DND-41 (cell line): Measurements from ENCODE around the gene WRAP73.

Experiments used
- ATAC-seq: fragments of 200-7000 bp; cut with Tn5 transposase; 3 replicates; pipeline ENCODE4 v1.9.1; 2021; ENCODE audit warnings: low read depth; ENCODE audit not compliant: insufficient read depth
- DNase-seq: peaks from one replicate; pipeline ENCODE4 v3.0.0-alpha.2; 2020
- H2AFZ ChIP-seq: 2 replicates; pipeline ENCODE4 v1.6.0; 2012; ENCODE audit warnings: low read depth, low read length
- H3K27ac ChIP-seq: 2 replicates; pipeline ENCODE4 v1.5.1; 2012; ENCODE audit warnings: low read length, inconsistent platforms
- H3K27me3 ChIP-seq: fragments of 200-600 bp; sonication (generic); 2 replicates; pipeline ENCODE4 v1.6.0; 2012; ENCODE audit warnings: low read length, mild to moderate bottlenecking, inconsistent platforms; ENCODE audit not compliant: insufficient read depth, poor library complexity
- H3K36me3 ChIP-seq: 2 replicates; pipeline ENCODE4 v1.5.1; 2012; ENCODE audit warnings: low read length, inconsistent platforms; ENCODE audit not compliant: insufficient read depth
- H3K4me1 ChIP-seq: 2 replicates; pipeline ENCODE4 v1.5.1; 2012; ENCODE audit warnings: mild to moderate bottlenecking, low read length; ENCODE audit not compliant: insufficient read depth
- H3K4me2 ChIP-seq: 2 replicates; pipeline ENCODE4 v1.6.0; 2012; ENCODE audit warnings: mild to moderate bottlenecking, moderate library complexity, low read length, inconsistent platforms; ENCODE audit not compliant: insufficient read depth
- H3K4me3 ChIP-seq, 2 experiments: fragments of 200-600 bp in 1 of 2; shearing (Covaris generic) in 1 of 2; 2 replicates each; pipeline ENCODE4 v1.5.1; 2012 to 2016; ENCODE audit warnings: inconsistent platforms in 2 of 2, low read length in 2 of 2, mild to moderate bottlenecking in 2 of 2, low read depth in 1 of 2, moderate library complexity in 1 of 2
- H3K79me2 ChIP-seq: 2 replicates; pipeline ENCODE4 v1.6.0; 2012; ENCODE audit warnings: low read length, inconsistent platforms; ENCODE audit not compliant: insufficient read depth
- H3K9ac ChIP-seq: 2 replicates; pipeline ENCODE4 v1.6.0; 2012; ENCODE audit warnings: low read depth, mild to moderate bottlenecking, inconsistent platforms, low read length, moderate library complexity
- H3K9me3 ChIP-seq: 2 replicates; pipeline ENCODE4 v1.5.1; 2012; ENCODE audit warnings: low read length, moderate library complexity, mild to moderate bottlenecking, inconsistent platforms; ENCODE audit not compliant: insufficient read depth, severe bottlenecking
- H4K20me1 ChIP-seq: 2 replicates; pipeline ENCODE4 v1.6.0; 2012; ENCODE audit warnings: low read length; ENCODE audit not compliant: insufficient read depth
- EZH2 ChIP-seq: IDR thresholded peaks from 3 replicates; pipeline ENCODE4 v1.6.1; 2012; ENCODE audit warnings: borderline replicate concordance, low read depth, mild to moderate bottlenecking, moderate library complexity, low read length, inconsistent platforms; ENCODE audit not compliant: severe bottlenecking
- TF ChIP-seq, protein P1 (sequence below): IDR thresholded peaks from 2 replicates; pipeline ENCODE4 v1.5.1; 2012; ENCODE audit warnings: borderline replicate concordance, low read length, moderate library complexity, mild to moderate bottlenecking; ENCODE audit not compliant: poor library complexity, severe bottlenecking; ENCODE audit errors: extremely low read depth

Gene WRAP73

DNA sequence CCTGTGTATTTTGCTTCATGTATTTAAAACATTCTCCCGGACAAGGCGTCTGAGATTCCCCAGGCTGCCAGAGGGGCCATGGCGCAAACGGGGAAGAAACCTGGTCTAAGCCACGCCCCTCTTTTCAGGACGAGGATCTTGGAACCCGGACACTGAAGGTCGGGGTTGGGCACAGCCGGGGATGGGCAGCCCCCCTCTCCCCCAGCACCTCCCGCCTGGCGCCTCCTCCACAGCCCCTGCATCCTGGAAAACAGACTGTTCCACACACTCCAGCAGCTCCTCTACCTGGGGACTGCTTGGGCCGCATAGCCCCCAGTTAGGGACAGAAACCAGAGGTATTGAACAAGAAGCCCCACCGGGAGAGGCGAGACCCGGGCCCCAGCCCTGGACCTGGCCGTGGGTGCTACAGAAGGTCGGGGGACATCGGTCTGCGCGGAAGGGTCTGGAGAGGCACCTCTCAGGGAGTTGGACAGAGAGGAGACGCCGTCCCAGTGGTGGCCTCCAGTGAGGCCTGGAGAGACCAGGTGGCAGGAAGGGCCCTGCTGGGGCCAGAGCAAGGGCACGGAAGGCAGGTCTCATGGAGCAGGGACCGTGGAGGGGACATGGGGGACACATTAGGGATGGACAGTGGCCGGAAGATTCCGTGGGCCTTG, 7.8 kb upstream of the WRAP73 start:
- Histone ChIP-seq H3K9ac (no peak overlapping the region), H2AFZ (no peak overlapping the region), H4K20me1 (peaks cover 38% of the 10 kb centered on the region), H3K9me3 (no peaks in the 10 kb centered on the region), H3K79me2 (peaks cover 90% of the 10 kb centered on the region), H3K27ac (no peak overlapping the region), H3K4me3 (no peak overlapping the region), H3K4me2 (no peak overlapping the region), H3K4me1 (peaks cover 15% of the 10 kb centered on the region), H3K27me3 (no peaks in the 10 kb centered on the region), H3K36me3 (peaks cover 5% of the 10 kb centered on the region; the same call in 1 of the 2 replicates)
- TF ChIP-seq EZH2 = no peak
- TF ChIP-seq, protein P1, sequence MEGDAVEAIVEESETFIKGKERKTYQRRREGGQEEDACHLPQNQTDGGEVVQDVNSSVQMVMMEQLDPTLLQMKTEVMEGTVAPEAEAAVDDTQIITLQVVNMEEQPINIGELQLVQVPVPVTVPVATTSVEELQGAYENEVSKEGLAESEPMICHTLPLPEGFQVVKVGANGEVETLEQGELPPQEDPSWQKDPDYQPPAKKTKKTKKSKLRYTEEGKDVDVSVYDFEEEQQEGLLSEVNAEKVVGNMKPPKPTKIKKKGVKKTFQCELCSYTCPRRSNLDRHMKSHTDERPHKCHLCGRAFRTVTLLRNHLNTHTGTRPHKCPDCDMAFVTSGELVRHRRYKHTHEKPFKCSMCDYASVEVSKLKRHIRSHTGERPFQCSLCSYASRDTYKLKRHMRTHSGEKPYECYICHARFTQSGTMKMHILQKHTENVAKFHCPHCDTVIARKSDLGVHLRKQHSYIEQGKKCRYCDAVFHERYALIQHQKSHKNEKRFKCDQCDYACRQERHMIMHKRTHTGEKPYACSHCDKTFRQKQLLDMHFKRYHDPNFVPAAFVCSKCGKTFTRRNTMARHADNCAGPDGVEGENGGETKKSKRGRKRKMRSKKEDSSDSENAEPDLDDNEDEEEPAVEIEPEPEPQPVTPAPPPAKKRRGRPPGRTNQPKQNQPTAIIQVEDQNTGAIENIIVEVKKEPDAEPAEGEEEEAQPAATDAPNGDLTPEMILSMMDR = no peak
- DNase-seq (no peak), ATAC-seq (no peak)

GRCh38 chr1:3657096-3657475, 7.2 kb upstream of the WRAP73 start:
- TF ChIP-seq, protein P1 = no peak
- no peak for TF ChIP-seq EZH2
- H2AFZ ChIP-seq = no peak overlapping the region
- no peak overlapping the region for H3K4me2 ChIP-seq
- H3K27ac ChIP-seq = no peak overlapping the region
- ATAC-seq (no peak), DNase-seq (no peak)
- H3K9ac ChIP-seq = no peak overlapping the region
- peaks cover 15% of the 10 kb centered on the region for H3K4me1 ChIP-seq
- no peaks in the 10 kb centered on the region for H3K27me3 ChIP-seq
- H4K20me1 ChIP-seq = peaks cover 31% of the 10 kb centered on the region
- no peaks in the 10 kb centered on the region for H3K9me3 ChIP-seq
- H3K79me2 ChIP-seq = peaks cover 90% of the 10 kb centered on the region
- no peak overlapping the region for H3K4me3 ChIP-seq
- H3K36me3 ChIP-seq = peaks cover 5% of the 10 kb centered on the region; the same call in 1 of the 2 replicates

GRCh38 chr1:3656450-3657095, 6.7 kb upstream of the WRAP73 start:
- H3K9me3 ChIP-seq = no peaks in the 10 kb centered on the region
- H3K9ac ChIP-seq = no peak overlapping the region
- no peak for TF ChIP-seq EZH2
- TF ChIP-seq, protein P1 = no peak
- DNase-seq = no peak
- no peaks in the 10 kb centered on the region for H3K27me3 ChIP-seq
- peaks cover 20% of the 10 kb centered on the region for H3K4me1 ChIP-seq
- no peak overlapping the region for H3K4me2 ChIP-seq
- no peak for ATAC-seq
- peaks cover 28% of the 10 kb centered on the region; the same call in 1 of the 2 replicates for H4K20me1 ChIP-seq
- H2AFZ ChIP-seq = no peak overlapping the region
- no peak overlapping the region for H3K27ac ChIP-seq
- H3K79me2 ChIP-seq = peaks cover 91% of the 10 kb centered on the region
- H3K36me3 ChIP-seq = peaks cover 5% of the 10 kb centered on the region; the same call in 1 of the 2 replicates
- no peak overlapping the region for H3K4me3 ChIP-seq
